Parathyroid adenoma (tissue), 2 donors: ENCODE measurements around the gene SLC16A10.

Experiments used
- H2AFZ ChIP-seq: fragments of 300-600 bp; sonication (generic); one replicate; pipeline ENCODE4 v1.7.0; 2017; ENCODE audit warnings: antibody characterized with exemption, mild to moderate bottlenecking
- H3K27ac ChIP-seq: fragments of 300-600 bp; sonication (generic); one replicate; pipeline ENCODE4 v1.7.0; 2017
- H3K27me3 ChIP-seq: fragments of 300-600 bp; sonication (generic); one replicate; pipeline ENCODE4 v1.7.0; 2017; ENCODE audit warnings: low read length; ENCODE audit not compliant: control insufficient read depth, insufficient read depth
- H3K36me3 ChIP-seq: fragments of 300-600 bp; sonication (generic); one replicate; pipeline ENCODE4 v1.7.0; 2017; ENCODE audit warnings: low read length; ENCODE audit not compliant: control insufficient read depth, insufficient read depth
- H3K4me1 ChIP-seq: fragments of 300-600 bp; sonication (generic); one replicate; pipeline ENCODE4 v1.7.0; 2017; ENCODE audit warnings: control low read depth
- H3K4me2 ChIP-seq: fragments of 300-600 bp; sonication (generic); one replicate; pipeline ENCODE4 v1.7.0; 2017; ENCODE audit warnings: low read length
- H3K4me3 ChIP-seq: fragments of 300-600 bp; sonication (generic); one replicate; pipeline ENCODE4 v1.7.0; 2017; ENCODE audit warnings: low read depth, low read length
- H3K79me2 ChIP-seq: fragments of 300-600 bp; sonication (generic); one replicate; pipeline ENCODE4 v1.7.0; 2017; ENCODE audit warnings: control low read depth
- H3K9ac ChIP-seq: fragments of 300-600 bp; sonication (generic); one replicate; pipeline ENCODE4 v1.7.0; 2017; ENCODE audit warnings: mild to moderate bottlenecking
- H3K9me3 ChIP-seq: fragments of 300-600 bp; sonication (generic); one replicate; pipeline ENCODE4 v1.7.0; 2017; ENCODE audit warnings: low read length; ENCODE audit not compliant: control insufficient read depth
- CTCF ChIP-seq: fragments of 300-600 bp; sonication (generic); IDR thresholded peaks from one replicate; pipeline ENCODE4 v1.7.0; 2017; ENCODE audit warnings: antibody characterized with exemption, mild to moderate bottlenecking
- donor health status: primary hyperparathyroidism.

The SLC16A10 gene

GRCh38 chr6:111204305-111204704, 117.0 kb downstream of the SLC16A10 start:
- no peak overlapping the region for H3K9ac ChIP-seq
- H3K27ac ChIP-seq, result no peak overlapping the region
- no peak overlapping the region for H3K4me3 ChIP-seq
- H3K79me2 ChIP-seq, result no peaks in the 10 kb centered on the region
- no peak for TF ChIP-seq CTCF
- no peak overlapping the region for H3K4me2 ChIP-seq
- no peaks in the 10 kb centered on the region for H3K27me3 ChIP-seq
- H3K4me1 ChIP-seq, result no peaks in the 10 kb centered on the region
- no peaks in the 10 kb centered on the region for H3K36me3 ChIP-seq
- no peaks in the 10 kb centered on the region for H3K9me3 ChIP-seq
- H2AFZ ChIP-seq, result no peak overlapping the region

- Histone ChIP-seq H3K27ac (no peak overlapping the region), H3K9me3 (no peaks in the 10 kb centered on the region), H3K4me3 (no peak overlapping the region), H2AFZ (no peak overlapping the region), H3K79me2 (no peaks in the 10 kb centered on the region), H3K9ac (no peak overlapping the region), H3K4me1 (no peaks in the 10 kb centered on the region), H3K27me3 (no peaks in the 10 kb centered on the region), H3K4me2 (no peak overlapping the region), H3K36me3 (no peaks in the 10 kb centered on the region)
- TF ChIP-seq CTCF, result no peak
Measured at GRCh38 chr6:111204881-111205280, 117.6 kb downstream of the SLC16A10 start.

- H3K9me3 ChIP-seq, result no peaks in the 10 kb centered on the region
- no peak for TF ChIP-seq CTCF
- no peak overlapping the region for H3K9ac ChIP-seq
- H3K4me3 ChIP-seq, result no peak overlapping the region
- no peaks in the 10 kb centered on the region for H3K79me2 ChIP-seq
- H3K27me3 ChIP-seq, result no peaks in the 10 kb centered on the region
- H3K36me3 ChIP-seq, result no peaks in the 10 kb centered on the region
- H3K4me1 ChIP-seq, result no peaks in the 10 kb centered on the region
- H3K27ac ChIP-seq, result no peak overlapping the region
- H2AFZ ChIP-seq, result no peak overlapping the region
- H3K4me2 ChIP-seq, result no peak overlapping the region
Measured at GRCh38 chr6:111205502-111205901, 118.2 kb downstream of the SLC16A10 start.

- no peak for TF ChIP-seq CTCF
Measured at GRCh38 chr6:111207141-111207858, 120.0 kb downstream of the SLC16A10 start.

GRCh38 chr6:111208933-111209332, 121.6 kb downstream of the SLC16A10 start:
- H3K4me2 ChIP-seq, result no peak overlapping the region
- H3K4me3 ChIP-seq, result no peak overlapping the region
- no peak overlapping the region for H3K9ac ChIP-seq
- no peaks in the 10 kb centered on the region for H3K27me3 ChIP-seq
- no peak overlapping the region for H2AFZ ChIP-seq
- no peaks in the 10 kb centered on the region for H3K4me1 ChIP-seq
- H3K36me3 ChIP-seq, result no peaks in the 10 kb centered on the region
- H3K27ac ChIP-seq, result no peak overlapping the region
- H3K79me2 ChIP-seq, result no peaks in the 10 kb centered on the region
- no peaks in the 10 kb centered on the region for H3K9me3 ChIP-seq
- no peak for TF ChIP-seq CTCF

More at GRCh38 chr6:111207141-111207858, 120.0 kb downstream of the SLC16A10 start:
- no peaks in the 10 kb centered on the region for H3K9me3 ChIP-seq
- H3K27ac ChIP-seq, result no peak overlapping the region
- no peaks in the 10 kb centered on the region for H3K36me3 ChIP-seq
- H3K9ac ChIP-seq, result no peak overlapping the region
- no peaks in the 10 kb centered on the region for H3K27me3 ChIP-seq
- H3K4me2 ChIP-seq, result no peak overlapping the region
- no peaks in the 10 kb centered on the region for H3K4me1 ChIP-seq
- H2AFZ ChIP-seq, result no peak overlapping the region
- no peaks in the 10 kb centered on the region for H3K79me2 ChIP-seq
- H3K4me3 ChIP-seq, result no peak overlapping the region
